PC-3 (cell line): ENCODE measurements around the gene NAPSA.

Source experiments
- EZH2 ChIP-seq: fragments of 300-600 bp; sonication (generic); IDR thresholded peaks from one replicate; pipeline ENCODE4 v1.6.1; 2017; ENCODE audit warnings: antibody characterized with exemption, mild to moderate bottlenecking, low read length; ENCODE audit not compliant: unreplicated experiment
- TF ChIP-seq, protein P1 (sequence below): fragments of 300-600 bp; sonication (generic); conservative IDR thresholded peaks from 2 replicates; pipeline ENCODE4 v1.5.1; 2017; ENCODE audit warnings: antibody characterized with exemption, low read depth, mild to moderate bottlenecking, low read length

DNA sequence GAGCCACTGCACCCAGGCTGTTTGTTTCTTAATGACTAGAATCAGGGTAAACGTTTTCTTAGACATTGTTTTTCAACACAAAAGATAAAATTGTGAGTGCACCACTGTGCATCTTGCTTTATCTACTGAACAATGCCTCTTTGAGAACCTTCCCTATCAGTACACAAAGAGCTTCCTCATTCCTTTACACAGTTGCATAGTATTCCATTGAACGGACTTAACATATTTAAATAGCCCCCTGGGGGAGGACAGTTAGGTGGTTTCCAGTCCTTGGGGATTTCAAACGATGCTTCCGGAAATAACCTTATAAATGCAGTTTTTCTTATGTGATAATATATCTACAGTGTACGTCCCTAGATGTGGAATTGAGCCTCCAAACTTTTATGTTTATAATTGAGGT is 27.3 kb upstream of the NAPSA start:
- TF ChIP-seq, protein P1, sequence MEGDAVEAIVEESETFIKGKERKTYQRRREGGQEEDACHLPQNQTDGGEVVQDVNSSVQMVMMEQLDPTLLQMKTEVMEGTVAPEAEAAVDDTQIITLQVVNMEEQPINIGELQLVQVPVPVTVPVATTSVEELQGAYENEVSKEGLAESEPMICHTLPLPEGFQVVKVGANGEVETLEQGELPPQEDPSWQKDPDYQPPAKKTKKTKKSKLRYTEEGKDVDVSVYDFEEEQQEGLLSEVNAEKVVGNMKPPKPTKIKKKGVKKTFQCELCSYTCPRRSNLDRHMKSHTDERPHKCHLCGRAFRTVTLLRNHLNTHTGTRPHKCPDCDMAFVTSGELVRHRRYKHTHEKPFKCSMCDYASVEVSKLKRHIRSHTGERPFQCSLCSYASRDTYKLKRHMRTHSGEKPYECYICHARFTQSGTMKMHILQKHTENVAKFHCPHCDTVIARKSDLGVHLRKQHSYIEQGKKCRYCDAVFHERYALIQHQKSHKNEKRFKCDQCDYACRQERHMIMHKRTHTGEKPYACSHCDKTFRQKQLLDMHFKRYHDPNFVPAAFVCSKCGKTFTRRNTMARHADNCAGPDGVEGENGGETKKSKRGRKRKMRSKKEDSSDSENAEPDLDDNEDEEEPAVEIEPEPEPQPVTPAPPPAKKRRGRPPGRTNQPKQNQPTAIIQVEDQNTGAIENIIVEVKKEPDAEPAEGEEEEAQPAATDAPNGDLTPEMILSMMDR, result no peak
- no peak for TF ChIP-seq EZH2
